Right lung (tissue), 5 donors: Measurements from ENCODE around the gene GALNT10. TPM values are rescaled to one million over a fixed set of nuclear protein-coding genes. Genes with fewer than 3 reads are reported as not detected.

Experiments
- DNase-seq, 2 donors: peaks; one replicate each; pipeline ENCODE4 v3.0.0-alpha.2; 2013
- polyA plus RNA-seq, 5 donors: library from polyadenylated mRNA; unstranded; fragments of 120-200 nt; gene quantifications; one replicate each; pipeline versions ENCODE4 v1.2.1 to v1.2.3, GENCODE V29; 2013; ENCODE audit warnings: inconsistent platforms in 1 of 5, low replicate concordance in 1 of 5; ENCODE audit not compliant: insufficient read length in 5 of 5, insufficient read depth in 1 of 5

GALNT10 gene
- polyA plus RNA-seq, 5 donors, result 17.0 to 27.0 (median 23.5) TPM

DNA sequence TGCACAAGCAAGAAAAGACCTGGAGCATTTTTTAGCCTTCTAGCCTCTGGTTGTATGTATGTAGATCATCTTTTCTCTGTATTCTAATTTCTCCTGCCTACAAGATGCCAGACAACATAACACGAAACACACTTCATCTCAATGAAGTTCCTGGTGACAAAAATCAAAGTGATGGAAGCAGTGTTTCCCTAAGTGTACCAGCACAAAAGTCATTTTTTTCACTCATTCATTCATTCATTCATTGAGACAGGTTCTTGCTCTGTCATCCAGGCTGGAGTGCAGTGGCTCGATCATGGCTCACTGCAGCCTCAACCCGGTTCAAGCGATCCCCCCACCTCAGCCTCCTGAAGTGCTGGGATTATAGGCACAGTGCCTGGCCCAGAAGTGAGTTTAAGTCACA, 183.7 kb downstream of the GALNT10 start:
- no peak for DNase-seq

DNA sequence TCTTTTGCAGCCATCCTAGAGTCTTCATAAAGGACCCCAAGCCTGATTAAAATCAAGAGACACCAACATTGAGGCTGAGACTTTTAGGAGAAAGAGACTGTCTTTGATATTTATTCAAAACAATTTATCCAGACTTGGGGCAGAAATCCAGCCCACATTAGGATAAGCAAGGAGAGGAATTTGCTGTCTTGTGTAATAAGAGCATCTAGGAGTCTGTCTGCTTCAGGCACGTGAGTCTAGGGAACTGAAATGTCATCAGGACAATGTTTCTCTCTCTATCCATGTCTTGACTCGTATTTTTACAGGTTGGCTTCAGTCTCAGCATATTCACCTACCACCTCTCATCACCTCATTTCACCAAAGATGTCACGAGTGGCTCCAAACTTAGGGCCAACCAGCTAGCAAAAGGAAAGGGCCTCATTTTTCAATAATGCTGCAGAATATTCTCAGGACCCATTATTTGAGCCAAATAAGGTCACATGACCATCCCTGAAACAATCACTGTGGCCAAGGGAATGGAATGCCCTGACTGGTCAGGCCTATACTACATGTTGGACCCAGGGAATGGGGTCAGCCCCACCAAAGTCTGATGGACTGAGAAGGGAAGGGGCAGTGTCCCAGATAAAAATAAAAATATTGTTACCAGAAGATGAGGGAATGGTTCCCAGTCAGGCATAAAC, 184.9 kb downstream of the GALNT10 start:
- DNase-seq, result no peak

DNA sequence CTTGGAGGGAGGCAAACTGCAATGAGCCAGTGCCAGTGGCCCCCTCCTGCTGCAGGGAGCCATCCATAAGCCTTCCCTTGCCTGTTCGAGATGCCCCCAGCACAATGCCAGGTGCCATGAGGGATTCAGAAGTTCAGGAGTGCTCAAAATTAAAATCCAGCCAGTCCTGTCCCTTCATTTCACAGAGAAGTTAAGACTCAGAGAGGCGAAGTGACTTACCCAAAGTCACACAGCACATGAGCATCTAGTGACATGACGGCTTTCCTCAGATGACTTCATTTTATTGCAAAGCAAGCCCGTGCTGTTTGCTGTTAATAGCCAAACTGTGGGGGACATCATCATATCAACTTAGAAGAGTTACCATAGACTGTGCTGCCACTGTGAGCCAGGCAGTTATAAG, 185.9 kb downstream of the GALNT10 start:
- DNase-seq, result no peak

GRCh38 chr5:154377754-154378533, 187.4 kb downstream of the GALNT10 start:
- DNase-seq, result no peak

- DNase-seq, result no peak
These were observed 189.7 kb downstream of the GALNT10 start for GRCh38 chr5:154380263-154380662.

DNA sequence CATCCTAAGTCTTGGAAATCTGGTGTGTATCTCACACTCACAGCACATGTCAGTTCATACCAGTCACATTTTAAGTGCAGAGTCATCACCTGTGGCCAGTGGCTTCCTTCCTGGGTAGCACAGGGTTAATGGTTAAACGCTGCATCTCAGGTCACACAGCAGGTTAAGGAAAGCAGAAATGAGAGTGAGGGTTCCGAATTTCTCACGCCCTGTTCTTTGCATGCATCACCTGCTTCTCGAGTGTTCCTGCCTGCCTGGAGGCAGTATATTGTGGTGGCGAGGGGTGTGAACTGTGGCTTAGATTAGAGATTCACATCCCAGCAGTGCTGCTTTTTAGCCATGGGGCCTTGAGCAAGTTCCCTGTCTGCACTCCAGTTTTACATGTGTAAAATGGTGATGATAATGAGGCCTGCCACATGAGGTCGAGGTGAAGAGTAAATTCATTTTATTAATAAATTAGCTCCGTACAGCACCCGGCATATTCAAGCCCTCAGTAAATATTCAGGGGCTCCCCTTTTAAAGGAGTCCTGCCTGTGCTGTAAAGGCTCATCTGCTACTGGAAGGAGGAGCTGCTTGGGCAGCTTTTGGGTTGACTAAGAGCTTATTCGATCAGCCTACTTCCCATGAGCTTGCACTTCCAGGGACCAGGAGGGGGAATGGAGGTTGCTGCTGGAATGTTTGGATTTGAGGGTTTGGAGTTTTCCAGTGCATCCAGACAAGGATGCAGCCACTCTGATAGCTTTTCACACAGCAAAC, 194.1 kb downstream of the GALNT10 start:
- DNase-seq, result no peak

DNA sequence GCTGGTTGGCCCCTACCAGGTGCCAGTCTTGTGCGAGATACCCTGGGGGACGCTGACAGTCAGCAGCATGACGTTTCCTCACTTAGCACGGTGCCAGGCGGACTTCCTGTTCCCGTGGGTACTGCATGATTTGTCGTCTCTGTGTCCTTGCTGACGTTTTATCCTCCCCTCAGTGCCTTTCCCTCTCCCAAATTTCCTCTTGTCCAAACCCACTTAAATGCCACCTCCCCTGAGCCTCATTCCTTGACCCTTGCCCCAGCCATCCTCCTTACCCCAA, 194.6 kb downstream of the GALNT10 start:
- DNase-seq, result no peak

DNA sequence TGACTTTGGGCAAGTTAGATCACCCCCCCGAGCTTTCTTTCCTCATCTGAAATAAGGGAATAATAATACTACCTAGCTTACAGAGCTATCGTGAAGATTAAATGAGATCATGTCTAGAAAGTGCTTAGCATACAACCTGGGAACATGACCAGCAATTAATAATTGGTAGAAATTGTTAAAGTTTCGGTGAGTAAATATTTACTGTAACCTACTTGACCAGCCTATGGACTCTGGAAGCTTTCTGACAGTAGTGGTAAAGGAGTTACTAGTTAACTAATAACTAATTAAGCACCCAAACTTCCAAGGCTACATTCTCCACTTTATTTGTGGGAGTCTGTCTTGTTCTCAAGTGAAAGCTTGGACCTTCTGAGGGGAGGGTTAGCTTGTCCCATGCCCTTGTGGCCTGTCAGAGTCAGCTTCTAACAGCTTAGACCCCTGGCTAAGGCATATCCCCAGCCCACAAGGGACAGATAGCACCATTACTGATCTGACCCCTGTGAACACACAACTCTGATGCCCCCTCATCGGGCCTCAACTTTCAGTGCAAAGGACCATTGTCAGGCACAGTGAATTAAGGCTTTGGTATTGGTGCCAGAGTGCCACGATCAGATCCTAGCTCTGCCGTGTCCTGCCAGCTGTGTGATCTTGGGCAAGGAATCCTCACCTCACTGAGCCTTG, 196.6 kb downstream of the GALNT10 start:
- DNase-seq, result no peak

- DNase-seq, result no peak
These were observed 198.3 kb downstream of the GALNT10 start for GRCh38 chr5:154388842-154389241.

DNA sequence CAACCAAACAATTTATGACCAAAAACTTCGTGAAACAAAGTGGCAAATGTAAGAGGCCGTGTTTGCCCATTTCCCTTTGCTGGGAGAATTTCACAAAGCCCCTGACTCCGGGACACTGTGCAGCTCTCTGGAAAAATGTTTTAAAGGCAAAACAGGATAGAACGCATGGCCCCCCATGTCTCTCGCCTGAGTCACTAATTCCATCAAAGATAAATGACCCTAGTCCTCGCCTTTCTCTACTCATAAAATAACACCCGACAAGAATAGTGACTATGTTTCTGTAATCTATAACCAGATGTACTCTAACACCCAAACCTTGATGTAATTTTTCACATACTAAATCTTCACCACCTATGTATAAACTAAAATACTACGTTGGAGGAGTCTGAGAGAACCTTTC, 199.6 kb downstream of the GALNT10 start:
- no peak for DNase-seq

GRCh38 chr5:154390746-154391359, 200.3 kb downstream of the GALNT10 start:
- DNase-seq, result no peak

DNA sequence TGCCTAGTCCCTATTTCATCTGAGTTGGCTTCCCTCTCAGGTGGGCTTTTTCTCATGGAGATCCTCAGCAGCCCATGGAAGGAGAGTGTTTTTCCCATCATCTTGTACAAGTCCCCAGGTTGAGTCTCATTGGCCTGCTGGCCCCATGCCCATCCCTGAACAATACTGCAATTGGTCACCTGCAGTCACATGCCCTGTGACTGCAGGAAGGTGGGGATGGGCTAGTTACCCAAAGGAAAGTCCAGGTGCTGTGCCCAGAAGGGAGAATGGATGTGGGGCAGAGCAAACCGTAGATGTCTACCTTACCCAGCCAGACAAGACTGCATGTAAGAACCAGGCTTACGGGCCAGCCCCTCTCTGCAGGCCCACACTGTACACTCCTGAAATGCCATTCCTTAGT, 201.3 kb downstream of the GALNT10 start:
- no peak for DNase-seq

DNA sequence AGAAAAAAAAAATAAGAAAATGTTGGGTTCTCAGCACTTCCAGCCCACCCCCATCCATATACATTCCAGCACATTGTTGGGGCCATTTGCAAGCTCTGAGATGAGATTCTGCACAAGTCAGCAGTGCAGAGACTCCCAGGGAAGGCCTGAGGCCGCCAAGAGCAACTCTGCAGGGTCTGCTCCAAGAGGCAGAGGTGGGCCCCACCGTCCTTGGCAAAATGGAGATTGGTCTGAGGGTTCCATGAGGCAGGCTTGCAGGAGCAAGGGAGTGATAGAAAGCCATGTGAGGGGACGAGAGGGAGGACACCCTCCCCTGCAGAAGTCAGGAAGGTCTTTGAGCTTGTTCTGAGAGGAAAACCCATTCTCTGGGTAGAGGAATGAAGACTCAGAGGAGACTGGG, 203.3 kb downstream of the GALNT10 start:
- no peak for DNase-seq

DNA sequence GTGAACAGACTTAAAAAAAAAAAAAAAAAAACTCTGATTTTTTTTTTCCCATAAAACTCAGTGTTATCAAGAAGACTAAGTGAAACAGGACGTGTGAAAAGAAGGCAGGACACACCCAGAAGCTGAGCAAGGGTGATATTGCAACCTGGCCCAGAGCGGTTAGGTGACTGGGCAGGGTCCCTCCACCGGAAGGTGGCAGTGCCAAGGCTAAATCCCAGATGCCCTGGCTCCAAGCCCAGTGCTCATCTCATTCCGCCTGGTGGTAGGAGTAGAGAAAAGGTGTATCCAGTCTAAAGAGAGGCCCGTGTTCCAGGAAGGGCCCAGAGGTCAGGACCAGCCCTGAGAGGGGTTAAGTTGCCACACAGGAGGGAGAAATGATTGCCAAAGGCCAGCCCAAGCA, 203.8 kb downstream of the GALNT10 start:
- no peak for DNase-seq

- no peak for DNase-seq
These were observed 205.0 kb downstream of the GALNT10 start for GRCh38 chr5:154395407-154396106.

- no peak for DNase-seq
These were observed 205.6 kb downstream of the GALNT10 start for GRCh38 chr5:154396128-154396527.

- peak in 1 of 2 donors; percentile 17 for DNase-seq
These were observed 207.3 kb downstream of the GALNT10 start for GRCh38 chr5:154397652-154398406.

DNA sequence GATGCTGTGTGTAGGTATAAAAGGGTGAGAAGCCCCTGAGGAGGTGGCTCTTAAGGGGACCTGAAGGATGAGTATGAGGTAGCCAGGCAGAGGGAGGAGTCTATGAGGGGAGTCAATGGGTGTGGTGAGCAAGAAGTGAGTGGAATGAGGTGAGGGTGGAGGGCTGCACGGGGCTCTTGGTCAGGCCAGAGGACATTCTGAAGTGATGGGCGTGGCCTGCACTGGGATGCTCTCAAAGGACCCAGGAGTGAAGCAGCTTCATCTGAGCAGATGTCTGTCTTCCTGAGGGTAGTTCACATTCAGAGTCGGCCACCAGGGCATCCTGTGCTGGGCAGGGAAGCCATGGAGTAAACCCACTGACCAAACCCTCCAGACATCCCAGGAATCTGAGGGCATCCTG, 210.1 kb downstream of the GALNT10 start:
- DNase-seq, result no peak

DNA sequence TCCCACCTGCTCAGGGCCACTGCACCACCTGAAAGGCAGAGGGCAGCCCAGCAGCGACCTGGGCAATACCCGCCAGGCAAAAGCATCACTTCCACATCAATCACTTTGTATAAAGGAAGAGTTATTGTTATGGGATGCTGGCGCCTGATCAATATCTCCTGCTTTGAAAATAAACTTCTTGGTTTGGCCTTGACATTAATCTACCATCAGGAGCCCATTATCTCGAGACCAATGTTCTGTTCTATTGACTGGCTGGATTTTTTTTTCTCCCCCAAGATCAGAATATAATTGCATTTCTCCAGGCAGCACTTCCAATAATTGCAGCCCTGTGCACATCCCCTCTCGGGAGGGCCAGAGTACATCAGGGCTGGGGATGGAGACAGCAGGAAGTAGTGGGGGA, 210.8 kb downstream of the GALNT10 start:
- DNase-seq, result no peak

GRCh38 chr5:154401931-154402330, 211.4 kb downstream of the GALNT10 start:
- no peak for DNase-seq

- DNase-seq, result no peak
These were observed 212.1 kb downstream of the GALNT10 start for GRCh38 chr5:154402611-154403010.
